ENCODE data around the gene PTCD1.
A peak's percentile ranks its signal among the peaks of the same experiment; 100 is the strongest.

The PTCD1 gene

DNA sequence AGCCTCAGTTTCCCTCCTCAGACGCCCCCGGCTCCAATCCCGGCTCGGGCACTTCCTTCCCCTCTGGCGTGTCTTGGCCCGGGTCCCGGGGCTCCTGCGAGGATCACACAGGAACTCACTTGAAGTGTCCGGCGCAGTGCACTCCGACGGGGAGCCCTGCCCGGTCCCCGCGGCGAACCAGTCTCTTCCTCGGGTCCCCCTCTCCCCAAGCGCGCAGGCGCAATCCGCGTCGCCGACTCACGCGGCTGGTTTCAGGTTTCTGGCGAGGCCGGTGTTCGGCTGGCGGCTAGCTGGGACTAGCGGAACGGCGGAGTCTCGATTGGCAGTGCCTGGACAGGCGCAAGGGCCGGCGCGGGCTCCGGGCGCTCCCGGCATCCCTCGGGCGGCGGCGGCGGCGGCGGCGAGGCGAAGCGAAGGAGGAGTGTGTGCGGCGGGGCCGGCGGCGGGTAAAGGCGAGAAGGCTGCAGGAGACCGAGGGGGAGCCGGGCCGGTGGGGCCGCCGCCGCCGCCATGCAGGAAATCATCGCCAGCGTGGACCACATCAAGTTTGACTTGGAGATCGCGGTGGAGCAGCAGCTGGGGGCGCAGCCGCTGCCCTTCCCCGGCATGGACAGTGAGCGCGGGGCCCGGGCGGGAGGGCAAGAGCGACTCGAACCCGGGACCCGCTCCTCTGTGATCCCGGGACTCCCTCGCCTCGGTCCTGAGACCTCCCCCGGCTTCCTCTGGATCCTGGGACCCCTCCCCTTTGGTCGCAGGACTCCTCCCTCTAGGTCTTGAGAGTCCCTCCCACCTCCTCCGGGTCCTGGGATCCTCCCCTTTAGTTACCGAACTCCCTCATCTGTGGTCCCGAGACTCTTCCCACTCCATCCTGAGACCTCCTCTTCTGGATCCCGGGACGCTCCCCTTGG is at the start of gene PTCD1, which contains the start of gene CPSF4:
TSS of gene PTCD1 (minus strand) at position 226 of the 908 bp plus-strand sequence. CDS start 3,556 bp downstream, outside the sequence.
TSS of gene CPSF4 (plus strand) at position 371 of the 908 bp plus-strand sequence. CDS start at position 511, 140 bp downstream.
- DNase-seq = peak; percentile 94

GRCh38 chr7:99485094-99485493 is 46.5 kb upstream of the PTCD1 start:
- DNase-seq = no peak

- no peak for DNase-seq
Measured at GRCh38 chr7:99478464-99479440, 40.2 kb upstream of the PTCD1 start.

- DNase-seq = no peak
Measured at GRCh38 chr7:99476107-99476506, 37.5 kb upstream of the PTCD1 start.

GRCh38 chr7:99473315-99473596 is 34.7 kb upstream of the PTCD1 start:
- peak; percentile 60 for DNase-seq

DNA sequence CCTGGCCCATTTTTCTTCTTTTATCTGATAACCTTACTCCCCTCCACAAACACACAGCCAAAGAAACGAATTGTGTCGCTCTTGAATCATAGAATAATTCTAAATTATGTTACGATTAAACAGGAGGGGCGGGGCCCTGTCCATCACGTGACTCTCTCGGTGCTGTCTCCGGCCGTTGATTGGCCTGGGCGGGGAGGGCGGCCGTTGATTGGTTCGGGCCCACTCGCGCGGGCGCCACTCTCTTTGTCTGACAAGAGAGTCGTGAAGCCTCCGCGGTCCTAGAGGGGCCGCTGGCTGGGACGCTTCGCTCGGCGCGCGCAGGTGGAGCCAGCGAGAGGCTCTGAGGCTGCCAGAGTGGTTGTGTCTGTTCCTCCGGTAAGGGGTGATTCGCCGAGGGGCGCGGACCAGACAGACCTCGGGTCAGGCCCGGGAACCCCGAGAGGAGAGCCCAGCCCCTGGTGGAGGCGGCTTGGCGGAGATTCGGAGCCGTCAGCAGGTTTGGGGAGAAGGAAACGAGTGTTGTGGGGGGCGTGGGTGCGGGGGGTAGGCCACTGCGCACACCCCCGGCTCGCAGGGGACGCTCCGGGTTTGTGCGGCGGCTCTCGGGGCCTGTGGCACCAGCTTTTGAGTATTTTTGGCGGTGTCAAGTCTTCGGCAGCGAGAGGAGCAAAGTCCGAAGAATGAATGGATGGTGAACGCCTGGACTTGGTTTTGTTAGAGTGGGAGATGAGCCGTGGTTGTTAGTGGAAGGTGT is 34.1 kb upstream of the PTCD1 start, which contains the start of gene ZNF789:
TSS of gene ZNF789 (plus strand) at position 330 of the 754 bp plus-strand sequence. CDS start 3,567 bp downstream, outside the sequence.
- DNase-seq = peak; percentile 98

- no peak for DNase-seq
Measured at GRCh38 chr7:99469381-99470065, 30.9 kb upstream of the PTCD1 start.

DNA sequence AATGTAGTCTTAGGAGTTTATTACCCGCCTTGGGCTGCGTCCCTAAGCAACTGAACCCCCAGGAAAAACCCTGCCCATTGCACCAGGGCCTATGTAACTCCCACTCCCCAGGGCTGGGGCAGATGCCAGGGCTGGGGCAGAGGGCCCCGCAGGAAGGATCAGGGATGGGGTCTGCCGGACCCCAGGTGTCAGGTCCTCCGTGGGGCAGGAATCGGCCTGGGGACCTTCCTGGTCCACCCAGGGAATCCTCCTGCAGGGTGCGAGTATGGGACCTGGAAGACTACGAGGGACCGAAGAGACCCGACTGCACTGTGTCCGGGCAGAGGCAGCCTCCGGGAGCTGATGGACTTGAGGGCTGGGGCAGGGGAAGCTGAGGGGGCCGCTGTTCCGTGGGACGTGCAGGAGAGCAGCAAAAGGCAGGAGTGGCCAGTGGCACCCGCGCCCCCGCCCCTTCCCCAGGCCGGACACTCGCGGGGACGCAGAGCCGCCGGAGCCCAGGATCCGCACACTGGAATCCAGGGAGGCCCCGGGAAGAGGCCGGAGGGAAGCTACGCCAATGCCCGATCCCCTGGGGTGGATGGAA is 29.8 kb upstream of the PTCD1 start:
- DNase-seq = no peak

- no peak for DNase-seq
Measured at GRCh38 chr7:99465421-99465768, 26.8 kb upstream of the PTCD1 start.

DNA sequence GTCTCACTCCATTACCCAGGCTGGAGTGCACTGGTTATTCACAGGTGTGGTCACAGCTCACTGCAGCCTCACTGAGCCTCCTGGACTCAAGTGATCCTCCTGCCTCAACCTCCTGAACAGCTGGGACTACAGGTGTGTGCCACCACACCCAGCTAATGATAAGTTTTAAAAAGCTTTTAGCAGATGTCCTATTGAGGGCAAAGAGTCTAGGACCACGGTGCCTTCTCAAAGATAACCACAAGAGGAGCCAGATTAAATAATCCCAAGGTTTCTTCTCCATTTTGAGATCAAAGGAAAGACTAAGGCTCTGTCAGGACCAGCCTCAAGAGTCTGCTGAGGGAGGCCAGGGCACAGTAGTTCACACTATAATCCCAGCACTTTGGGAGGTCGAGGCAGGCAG is 22.6 kb upstream of the PTCD1 start:
- DNase-seq = no peak

- no peak for DNase-seq
Measured at GRCh38 chr7:99460651-99461050, 22.1 kb upstream of the PTCD1 start.

DNA sequence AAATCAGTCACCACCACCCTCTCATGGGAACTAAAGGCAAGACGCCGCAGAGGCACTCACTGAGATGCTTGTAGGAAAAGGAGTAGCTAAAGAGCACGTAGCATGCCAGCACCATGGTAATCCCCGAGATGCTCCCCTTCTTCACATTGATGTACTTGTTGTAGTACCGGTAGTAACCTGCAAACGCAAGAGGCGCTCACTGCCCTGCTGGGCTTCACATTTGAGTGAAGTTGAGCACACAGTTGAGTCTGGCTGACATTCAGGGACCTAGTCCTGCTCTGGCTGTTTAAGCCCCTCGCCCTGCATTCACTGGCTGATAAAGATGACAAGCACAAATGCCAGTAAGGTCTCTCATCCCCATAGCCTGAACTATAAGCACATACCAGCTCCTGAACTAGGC is 20.5 kb upstream of the PTCD1 start:
- no peak for DNase-seq

DNA sequence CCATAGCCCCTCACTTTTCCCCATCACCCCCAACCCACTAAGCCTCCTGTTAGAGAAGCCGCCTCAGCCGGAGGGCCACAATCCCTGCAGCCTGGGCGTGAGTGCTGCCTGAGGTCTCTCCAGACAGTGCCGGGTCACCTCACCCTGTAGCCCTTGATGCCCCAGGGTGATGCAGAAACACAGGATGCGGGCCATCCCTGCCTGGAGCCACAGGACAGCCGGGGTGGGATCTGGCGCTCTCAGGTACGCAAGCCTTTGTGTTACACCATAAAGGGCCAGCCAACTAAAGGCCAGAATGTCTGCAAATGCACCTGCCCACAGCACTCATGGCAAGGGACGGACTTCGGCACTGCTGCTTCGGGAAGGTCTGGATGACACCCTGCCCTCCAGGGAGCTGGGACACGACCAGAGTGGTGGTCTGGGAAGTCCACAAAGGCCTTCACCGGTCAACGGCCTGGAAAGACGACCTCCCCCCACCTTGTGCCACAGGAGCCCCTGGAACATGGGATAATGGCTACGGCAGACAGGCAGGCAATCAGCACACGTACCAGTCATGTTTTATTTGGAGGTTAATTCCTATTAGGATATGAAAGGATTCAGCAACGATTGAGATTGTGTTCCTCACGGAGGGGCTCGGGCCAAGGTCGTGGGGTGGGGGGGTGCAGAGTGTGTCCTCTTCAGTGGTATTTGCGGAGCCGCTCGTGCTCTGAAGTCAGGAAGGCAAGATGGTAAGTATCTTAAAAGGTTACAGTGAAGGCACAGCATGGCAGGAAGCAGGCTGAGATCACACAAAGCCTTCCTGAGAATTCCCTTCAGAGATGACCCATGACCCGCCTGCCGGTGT is 19.3 kb upstream of the PTCD1 start:
- DNase-seq = no peak

GRCh38 chr7:99457050-99457649 is 18.6 kb upstream of the PTCD1 start:
- DNase-seq = no peak

DNA sequence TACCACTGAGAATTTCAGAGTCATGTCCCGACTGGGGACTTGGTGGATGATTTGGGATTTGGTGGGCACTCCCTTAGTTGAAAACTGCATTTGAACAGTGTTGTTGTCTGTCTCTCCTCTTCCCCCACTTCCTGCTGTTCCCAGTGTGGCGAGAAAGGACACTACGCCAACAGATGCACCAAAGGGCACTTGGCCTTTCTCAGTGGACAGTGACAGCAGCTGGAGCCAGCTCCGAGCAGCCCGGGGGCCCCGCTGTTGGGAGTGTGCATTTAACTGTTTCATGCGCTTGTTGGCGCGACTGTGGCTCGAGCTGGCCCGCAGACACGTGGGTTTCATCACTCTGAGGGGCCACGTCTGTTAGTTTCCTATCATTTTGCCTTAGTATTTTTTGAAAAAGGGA is 17.7 kb upstream of the PTCD1 start:
- DNase-seq = no peak

DNA sequence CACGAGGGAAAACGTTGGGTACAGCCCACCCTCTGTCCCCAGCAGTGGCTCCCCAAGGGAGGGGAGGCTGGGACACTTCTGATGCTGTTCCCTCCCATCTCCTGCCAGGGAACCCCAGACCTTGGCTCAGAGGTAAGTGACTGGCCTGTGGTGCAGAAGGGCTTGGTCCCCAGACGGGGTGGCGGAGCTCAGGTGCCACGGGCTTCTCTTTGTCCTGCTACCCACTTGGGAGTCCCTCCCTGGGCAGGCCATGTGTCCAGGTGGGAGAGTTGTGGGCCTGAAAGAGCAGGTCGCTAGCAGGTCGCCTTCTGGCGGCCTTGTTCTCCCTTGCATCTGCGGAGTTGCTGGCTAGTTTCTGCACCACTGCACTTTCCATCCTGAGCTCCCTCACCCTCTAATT is 17.3 kb upstream of the PTCD1 start:
- DNase-seq = no peak

DNA sequence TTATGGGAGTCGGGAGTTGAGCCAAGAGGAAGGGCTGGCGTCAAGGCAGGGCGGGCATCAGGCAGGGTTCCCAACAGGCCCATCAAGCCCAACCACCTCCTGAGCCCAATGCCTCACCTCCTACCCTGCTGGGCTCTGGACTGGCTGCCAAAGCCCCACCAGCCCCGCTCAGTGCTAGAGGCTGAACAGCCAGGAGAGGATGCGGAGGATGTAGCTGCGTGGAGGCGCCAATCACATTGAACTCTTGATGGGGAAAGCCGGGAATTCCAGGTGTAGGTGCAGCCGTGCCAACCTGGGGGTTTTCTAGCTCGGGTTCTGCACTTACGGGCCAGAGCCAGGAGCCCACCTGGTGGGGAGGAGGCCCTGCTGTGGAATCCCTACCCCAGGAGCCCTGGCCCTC is 14.5 kb upstream of the PTCD1 start:
- DNase-seq = no peak

- DNase-seq = no peak
Measured at GRCh38 chr7:99452541-99452940, 13.9 kb upstream of the PTCD1 start.

DNA sequence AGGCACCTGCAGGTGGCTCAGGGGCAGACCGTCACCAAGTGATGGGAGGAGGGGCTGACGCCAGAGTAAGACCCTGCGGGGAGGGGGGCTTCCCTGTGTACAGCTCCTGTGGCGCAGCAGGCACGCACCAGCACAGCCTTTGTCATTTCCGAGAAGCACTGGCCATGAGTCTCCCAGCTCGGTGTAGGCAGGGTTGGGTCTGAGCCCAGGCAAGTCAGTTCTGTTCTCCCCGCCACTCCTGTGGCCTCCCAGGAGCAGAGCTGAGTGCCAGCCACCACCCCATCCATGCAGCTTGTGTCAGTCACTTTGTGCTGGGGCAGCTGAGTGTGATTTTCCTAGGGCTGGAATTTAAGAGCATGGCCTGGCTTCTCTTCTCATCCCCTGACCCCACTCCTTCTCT is 13.3 kb upstream of the PTCD1 start:
- DNase-seq = no peak

DNA sequence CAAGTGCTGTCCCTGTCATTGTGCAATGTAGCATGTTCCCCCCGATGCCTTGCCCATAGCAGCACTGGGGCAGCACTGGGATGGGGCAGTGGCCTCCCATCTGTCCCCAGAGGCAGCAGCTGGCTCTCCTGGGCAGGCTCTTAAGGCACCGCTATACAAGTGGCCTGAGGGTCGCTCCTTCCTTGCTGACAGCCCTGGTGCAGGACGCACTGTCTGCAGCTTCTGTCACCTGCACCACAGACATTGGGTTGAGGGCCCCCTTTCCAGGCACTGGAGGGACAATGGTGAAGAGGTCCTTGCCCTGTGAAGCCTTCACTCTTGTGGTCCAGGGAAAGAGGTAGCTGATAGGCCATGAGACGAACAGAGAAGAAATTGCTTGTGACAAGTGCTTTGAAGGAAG is 10.7 kb upstream of the PTCD1 start:
- no peak for DNase-seq

- DNase-seq = no peak
Measured at GRCh38 chr7:99448855-99449254, 10.3 kb upstream of the PTCD1 start.

All from NCI-H2029 (cell line).